ENCODE data around the gene TNS3.

The TNS3 gene

GRCh38 chr7:47347816-47348385 is 234.0 kb downstream of the TNS3 start:
- TF ChIP-seq GATA1 (IDR thresholded peaks at IDR 0.05; ENCODE audit: low read depth, low read length), result no peak
- no peak for TF ChIP-seq POLR2A (IDR thresholded peaks at IDR 0.05; ENCODE audit: low read length)
- no peak for DNase-seq

- TF ChIP-seq GATA1 (IDR thresholded peaks at IDR 0.05; ENCODE audit: low read depth, low read length) (no peak), POLR2A (IDR thresholded peaks at IDR 0.05; ENCODE audit: low read length) (no peak)
These were observed 234.6 kb downstream of the TNS3 start for GRCh38 chr7:47347346-47347745.

GRCh38 chr7:47346377-47346914 is 235.5 kb downstream of the TNS3 start:
- no peak for DNase-seq
- TF ChIP-seq POLR2A (IDR thresholded peaks at IDR 0.05; ENCODE audit: low read length) (no peak), GATA1 (IDR thresholded peaks at IDR 0.05; ENCODE audit: low read depth, low read length) (no peak)

More at GRCh38 chr7:47347346-47347745, 234.6 kb downstream of the TNS3 start:
- no peak for DNase-seq

- TF ChIP-seq GATA1 (IDR thresholded peaks at IDR 0.05; ENCODE audit: low read depth, low read length) (no peak), POLR2A (IDR thresholded peaks at IDR 0.05; ENCODE audit: low read length) (no peak)
- no peak for DNase-seq
These were observed 236.0 kb downstream of the TNS3 start for GRCh38 chr7:47345857-47346298.

- TF ChIP-seq GATA1 (IDR thresholded peaks at IDR 0.05; ENCODE audit: low read depth, low read length), result no peak
- no peak for TF ChIP-seq POLR2A (IDR thresholded peaks at IDR 0.05; ENCODE audit: low read length)
- no peak for DNase-seq
These were observed 237.5 kb downstream of the TNS3 start for GRCh38 chr7:47344171-47344955.

- DNase-seq, result no peak
- TF ChIP-seq GATA1 (IDR thresholded peaks at IDR 0.05; ENCODE audit: low read depth, low read length) (no peak), POLR2A (IDR thresholded peaks at IDR 0.05; ENCODE audit: low read length) (no peak)
These were observed 238.9 kb downstream of the TNS3 start for GRCh38 chr7:47343061-47343455.

GRCh38 chr7:47342296-47343060 is 239.4 kb downstream of the TNS3 start:
- TF ChIP-seq POLR2A (IDR thresholded peaks at IDR 0.05; ENCODE audit: low read length) (peak; percentile 73), GATA1 (IDR thresholded peaks at IDR 0.05; ENCODE audit: low read depth, low read length) (no peak)
- DNase-seq, result peak; percentile 92 to 96

GRCh38 chr7:47340517-47340916 is 241.4 kb downstream of the TNS3 start:
- TF ChIP-seq POLR2A (IDR thresholded peaks at IDR 0.05; ENCODE audit: low read length), result no peak
- DNase-seq, result no peak

- DNase-seq, result no peak
- TF ChIP-seq POLR2A (IDR thresholded peaks at IDR 0.05; ENCODE audit: low read length) (no peak), GATA1 (IDR thresholded peaks at IDR 0.05; ENCODE audit: low read depth, low read length) (no peak)
These were observed 243.9 kb downstream of the TNS3 start for GRCh38 chr7:47338026-47338425.

- no peak for TF ChIP-seq POLR2A (IDR thresholded peaks at IDR 0.05; ENCODE audit: low read length)
- TF ChIP-seq GATA1 (IDR thresholded peaks at IDR 0.05; ENCODE audit: low read depth, low read length), result no peak
These were observed 244.4 kb downstream of the TNS3 start for GRCh38 chr7:47337531-47337930.

GRCh38 chr7:47336472-47337425 is 245.2 kb downstream of the TNS3 start:
- DNase-seq, result no peak
- TF ChIP-seq GATA1 (IDR thresholded peaks at IDR 0.05; ENCODE audit: low read depth, low read length) (no peak), POLR2A (IDR thresholded peaks at IDR 0.05; ENCODE audit: low read length) (no peak)

More at GRCh38 chr7:47337531-47337930, 244.4 kb downstream of the TNS3 start:
- DNase-seq, result peak in 1 of 2 experiments; percentile 14

GRCh38 chr7:47335557-47336471 is 246.1 kb downstream of the TNS3 start:
- TF ChIP-seq POLR2A (IDR thresholded peaks at IDR 0.05; ENCODE audit: low read length), result no peak
- no peak for TF ChIP-seq GATA1 (IDR thresholded peaks at IDR 0.05; ENCODE audit: low read depth, low read length)
- DNase-seq, result no peak
